Common myeloid progenitor, CD34-positive (primary cell): Measurements from ENCODE around the gene NOP9.

ENCODE experiments used
- CTCF ChIA-PET: fragments of 350-600 bp; sonication (Branson Sonifier 250); formaldehyde crosslinking; loops from one replicate; lab custom pipeline; 2021; ENCODE audit warnings: antibody characterized with exemption; lab: Charles Lee
- POLR2A ChIA-PET: fragments of 350-600 bp; sonication (Branson Sonifier 250); formaldehyde crosslinking; loops from one replicate; lab custom pipeline; 2021; ENCODE audit warnings: antibody characterized with exemption; lab: Charles Lee
- DNase-seq, 3 donors: peaks; one replicate each; pipeline versions ENCODE4 v3.0.0 to v3.0.0-alpha.2; 2013
- H3K27ac ChIP-seq, 2 experiments: 1 replicate in 1 of 2; 2 replicates in 1 of 2; pipeline ENCODE4 v1.7.0; 2013; ENCODE audit warnings: inconsistent platforms in 2 of 2, low read length in 2 of 2, mild to moderate bottlenecking in 2 of 2, low read depth in 1 of 2, moderate library complexity in 1 of 2; ENCODE audit not compliant: severe bottlenecking in 2 of 2, insufficient read depth in 1 of 2, poor library complexity in 1 of 2
- H3K27me3 ChIP-seq, 5 experiments: replicated peaks in 2 of 5; 1 replicate in 3 of 5; 2 replicates in 2 of 5; pipeline versions ENCODE4 v1.6.1 to v1.7.0; 2013; ENCODE audit warnings: low read length in 4 of 5, mild to moderate bottlenecking in 2 of 5, moderate library complexity in 2 of 5, inconsistent platforms in 1 of 5; ENCODE audit not compliant: insufficient read depth in 5 of 5, control insufficient read depth in 4 of 5
- H3K36me3 ChIP-seq, 4 experiments: 1 replicate in 2 of 4; 2 replicates in 2 of 4; pipeline versions ENCODE4 v1.6.1 to v1.7.0; 2013; ENCODE audit warnings: low read length in 3 of 4, control low read depth in 1 of 4, mild to moderate bottlenecking in 1 of 4; ENCODE audit not compliant: control insufficient read depth in 4 of 4, insufficient read depth in 4 of 4
- H3K4me1 ChIP-seq, 4 experiments: 1 replicate in 3 of 4; 2 replicates in 1 of 4; pipeline versions ENCODE4 v1.6.1 to v1.7.1; 2013; ENCODE audit warnings: low read length in 3 of 4, mild to moderate bottlenecking in 3 of 4, control low read depth in 1 of 4, inconsistent platforms in 1 of 4, moderate library complexity in 1 of 4; ENCODE audit not compliant: control insufficient read depth in 4 of 4, insufficient read depth in 4 of 4; ENCODE audit errors: control extremely low read depth in 1 of 4
- H3K4me3 ChIP-seq, 7 experiments: 1 replicate in 4 of 7; 2 replicates in 3 of 7; pipeline versions ENCODE4 v1.5.1 to v1.7.0; 2013; ENCODE audit warnings: mild to moderate bottlenecking in 7 of 7, low read length in 6 of 7, moderate library complexity in 6 of 7, inconsistent platforms in 2 of 7, low read depth in 2 of 7, control low read depth in 1 of 7; ENCODE audit not compliant: insufficient read depth in 4 of 7, control insufficient read depth in 1 of 7; ENCODE audit errors: extremely low read depth in 1 of 7
- H3K9me3 ChIP-seq, 5 experiments: 1 replicate in 4 of 5; 2 replicates in 1 of 5; pipeline versions ENCODE4 v1.6.1 to v1.7.1; 2013; ENCODE audit warnings: low read length in 4 of 5, mild to moderate bottlenecking in 2 of 5, inconsistent platforms in 1 of 5, low read depth in 1 of 5, moderate library complexity in 1 of 5; ENCODE audit not compliant: control insufficient read depth in 4 of 5, insufficient read depth in 2 of 5; ENCODE audit errors: control extremely low read depth in 1 of 5
- WGBS: methylation state at CpG from one replicate; pipeline ENCODE4 v1.1.5; 2013; ENCODE audit not compliant: insufficient coverage; 5-methylcytosine and 5-hydroxymethylcytosine counted together

The NOP9 gene

GRCh38 chr14:24297190-24297964 lies 2.3 kb upstream of the NOP9 start:
- DNase-seq: peak in 1 of 3 donors; percentile 41
- H3K36me3 ChIP-seq: peaks cover 9 to 25% (median 21%) of the 10 kb centered on the region in 4 experiments
- H3K4me1 ChIP-seq: peaks cover 7 to 36% (median 28%) of the 10 kb centered on the region in 4 experiments
- no peak overlapping the region for H3K4me3 ChIP-seq
- POLR2A ChIA-PET: interaction anchor here (1.0 to 3.0 kb wide), 3 partner anchors 45 to 55 kb away, joined by 3 to 16 read pairs (median 3); partner anchors contain the start of gene TINF2
- H3K27ac ChIP-seq: no peak overlapping the region
- no peaks in the 10 kb centered on the region for H3K27me3 ChIP-seq
- CTCF ChIA-PET: interaction anchor here (0.6 to 19.1 kb wide), 28 partner anchors 8 to 1258 kb away, joined by 3 to 391 read pairs (median 6); partner anchors contain the start of genes ADCY4, CHMP4A, CIDEB and GMPR2
- WGBS: 30% methylated on average over 5 of the region's 5 CpGs
- no peaks in the 10 kb centered on the region for H3K9me3 ChIP-seq

DNA sequence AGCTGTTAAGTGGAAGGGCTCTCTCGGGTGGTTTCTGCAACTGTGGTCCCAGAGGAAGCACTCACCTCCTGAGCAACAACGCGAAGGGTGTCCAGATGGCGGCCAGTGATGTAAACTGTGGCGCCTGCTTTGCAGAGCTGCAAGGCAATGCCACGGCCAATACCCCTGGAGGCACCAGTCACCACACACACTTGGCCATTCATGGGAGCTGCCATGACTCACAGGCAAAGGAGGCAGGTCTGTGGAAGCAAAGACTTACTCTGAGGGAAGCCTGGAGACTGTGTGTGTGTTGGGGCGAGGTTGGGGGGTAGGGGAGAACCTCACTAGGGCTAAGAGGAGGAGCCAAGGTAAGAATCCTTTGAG lies 777 bp upstream of the NOP9 start:
- Histone ChIP-seq H3K27ac (peak overlapping the region; percentile 75 to 83), H3K27me3 (no peaks in the 10 kb centered on the region), H3K4me3 (peak overlapping the region; percentile 85 to 98 (median 92)), H3K4me1 (peaks cover 7 to 36% (median 28%) of the 10 kb centered on the region in 4 experiments), H3K36me3 (peaks cover 14 to 35% (median 32%) of the 10 kb centered on the region in 4 experiments), H3K9me3 (no peaks in the 10 kb centered on the region)
- peak in 2 of 3 donors; percentile 47 to 58 for DNase-seq
- ChIA-PET CTCF (interaction anchor here (1.0 to 19.1 kb wide), 13 partner anchors 9 to 138 kb away, joined by 3 to 391 read pairs (median 17); partner anchors contain the start of genes ADCY4, CIDEB, LTB4R and LTB4R2), POLR2A (interaction anchor here (1.6 to 3.0 kb wide), 2 partner anchors 9 to 57 kb away, joined by 3 to 16 read pairs; partner anchors contain the start of genes CIDEB and TINF2)
- WGBS: 72% methylated on average over 7 of the region's 7 CpGs

GRCh38 chr14:24300326-24300980 lies 803 bp downstream of the NOP9 start:
- Histone ChIP-seq H3K36me3 (peaks cover 20 to 51% (median 46%) of the 10 kb centered on the region in 4 experiments), H3K27ac (peak overlapping the region; percentile 75 to 83)

DNA sequence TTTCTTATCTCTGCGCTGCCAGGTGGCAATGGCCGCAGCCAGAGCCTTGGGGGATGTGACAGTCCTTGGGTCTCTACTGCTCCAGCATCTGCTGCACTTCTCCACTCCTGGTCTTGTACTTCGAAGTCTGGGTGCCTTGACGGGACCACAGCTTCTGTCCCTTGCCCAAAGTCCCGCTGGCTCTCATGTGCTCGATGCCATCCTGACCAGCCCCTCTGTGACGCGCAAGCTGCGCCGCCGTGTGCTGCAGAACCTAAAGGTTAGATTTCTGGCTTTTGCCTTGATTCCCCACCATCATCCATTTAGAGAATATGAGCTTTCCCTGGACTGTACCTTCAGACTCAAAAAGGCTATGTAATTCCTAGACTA lies 4.4 kb downstream of the NOP9 start:
- DNase-seq: no peak
- Histone ChIP-seq H3K4me1 (peaks cover 6 to 33% (median 22%) of the 10 kb centered on the region in 4 experiments), H3K9me3 (no peaks in the 10 kb centered on the region), H3K27ac (no peak overlapping the region), H3K27me3 (no peaks in the 10 kb centered on the region), H3K36me3 (peaks cover 24 to 71% (median 54%) of the 10 kb centered on the region in 4 experiments), H3K4me3 (no peak overlapping the region)
- over 99% methylated on average over 11 of the region's 11 CpGs for WGBS
- CTCF ChIA-PET: interaction anchor here (0.8 to 19.1 kb wide), 8 partner anchors 13 to 89 kb away, joined by 3 to 391 read pairs (median 12); partner anchors contain the start of genes ADCY4, MDP1 and TINF2
- POLR2A ChIA-PET: no interaction called here

More at GRCh38 chr14:24300326-24300980, 803 bp downstream of the NOP9 start:
- no peaks in the 10 kb centered on the region for H3K9me3 ChIP-seq
- ChIA-PET CTCF (interaction anchor here (0.8 to 19.1 kb wide), 12 partner anchors 10 to 131 kb away, joined by 3 to 391 read pairs (median 20); partner anchors contain the start of genes ADCY4, CHMP4A, CIDEB and LTB4R), POLR2A (interaction anchor here (0.6 to 1.6 kb wide), 3 partner anchors 8 to 210 kb away, joined by 3 read pairs; partner anchors contain the start of genes CIDEB and RABGGTA)
- no peaks in the 10 kb centered on the region for H3K27me3 ChIP-seq
- 34% methylated on average over 12 of the region's 16 CpGs for WGBS
- H3K4me1 ChIP-seq: peaks cover 7 to 36% (median 28%) of the 10 kb centered on the region in 4 experiments
- H3K4me3 ChIP-seq: peak overlapping the region; percentile 85 to 98 (median 92)
- DNase-seq: no peak

- Histone ChIP-seq H3K27me3 (no peaks in the 10 kb centered on the region), H3K4me1 (peaks cover 3 to 45% (median 36%) of the 10 kb centered on the region in 4 experiments), H3K9me3 (no peaks in the 10 kb centered on the region), H3K27ac (no peak overlapping the region), H3K4me3 (no peak overlapping the region), H3K36me3 (peaks cover 24 to 66% (median 45%) of the 10 kb centered on the region in 4 experiments)
- ChIA-PET POLR2A (no interaction called here), CTCF (interaction anchor here (0.7 to 19.1 kb wide), 22 partner anchors 7 to 215 kb away, joined by 3 to 391 read pairs (median 9); partner anchors contain the start of genes ADCY4, DHRS1, GMPR2 and IPO4)
- WGBS: 86% methylated on average over 8 of the region's 11 CpGs
- no peak for DNase-seq
Observed at GRCh38 chr14:24307156-24307574, 7.5 kb downstream of the NOP9 start.

DNA sequence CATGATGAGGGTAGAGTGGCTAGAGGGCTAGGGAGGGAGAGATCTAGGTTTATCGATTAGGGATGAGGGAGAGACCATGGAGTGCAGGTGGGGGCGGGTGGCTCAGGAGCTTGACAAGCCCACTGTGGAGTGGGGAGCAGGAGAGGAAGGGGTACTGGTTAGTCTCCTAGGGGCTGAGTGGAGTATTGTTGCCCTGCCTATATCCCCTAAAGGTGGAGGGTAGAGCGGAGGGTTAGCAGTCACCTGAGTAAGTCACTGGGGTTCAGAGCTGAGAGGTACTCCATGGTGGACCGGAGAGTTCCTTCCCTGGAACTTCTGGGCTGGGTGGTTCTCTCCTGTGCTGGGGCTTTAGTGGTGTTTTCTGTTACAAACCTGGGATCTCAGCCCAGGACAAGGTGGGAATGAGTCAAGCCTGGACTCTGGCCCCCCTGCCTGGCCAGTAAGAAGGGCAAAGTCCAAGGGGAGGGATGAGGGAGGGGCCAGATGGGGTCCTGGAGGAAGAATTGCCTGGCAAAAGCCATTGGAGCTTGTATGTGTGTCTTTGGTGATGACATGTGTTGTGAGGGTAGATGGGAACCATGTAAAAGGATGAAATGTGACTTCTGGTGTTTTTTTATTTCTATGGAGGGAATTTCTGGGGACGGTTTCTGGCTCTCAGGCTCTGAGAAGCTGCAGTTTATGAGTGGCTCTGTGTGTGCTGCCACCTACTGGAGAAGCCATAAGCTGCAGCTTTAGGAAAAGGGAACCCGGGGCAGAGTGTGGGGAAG lies 8.1 kb downstream of the NOP9 start, which contains the start of gene CIDEB:
Gene CIDEB (minus strand): TSS at position 403 of the 767 bp plus-strand sequence. CDS start 119 bp downstream, at position 284.
- H3K36me3 ChIP-seq: peaks cover 20 to 60% (median 39%) of the 10 kb centered on the region in 4 experiments
- no peak within 1 kb of the TSS for H3K27ac ChIP-seq
- WGBS: 63% methylated on average over 6 of the region's 6 CpGs
- POLR2A ChIA-PET: interaction anchor here (1.0 kb wide), 1 partner anchor 8 kb away, joined by 3 read pairs; the partner anchor contains the start of genes DHRS1 and NOP9
- no peaks in the 10 kb centered on the region for H3K27me3 ChIP-seq
- DNase-seq: peak in 2 of 3 donors; percentile 60 to 76
- H3K4me3 ChIP-seq: no peak within 1 kb of the TSS
- no peaks in the 10 kb centered on the region for H3K9me3 ChIP-seq
- H3K4me1 ChIP-seq: peaks cover 5 to 51% (median 41%) of the 10 kb centered on the region in 4 experiments
- CTCF ChIA-PET: interaction anchor here (0.7 to 19.1 kb wide), 25 partner anchors 8 to 215 kb away, joined by 3 to 391 read pairs (median 6); partner anchors contain the start of genes ADCY4, DHRS1, GMPR2 and IPO4
